ENCODE results near the gene TMEM51. TPM values are rescaled to one million over a fixed set of nuclear protein-coding genes. Genes with fewer than 3 reads are reported as not detected.

The TMEM51 gene
- total and polyA plus RNA-seq, 2 of the 13 experiments (the other 11 are each of a cell fraction or from before 2014, with no cell fraction given), result 12.2 to 22.3 TPM

- TF ChIP-seq, protein P1, sequence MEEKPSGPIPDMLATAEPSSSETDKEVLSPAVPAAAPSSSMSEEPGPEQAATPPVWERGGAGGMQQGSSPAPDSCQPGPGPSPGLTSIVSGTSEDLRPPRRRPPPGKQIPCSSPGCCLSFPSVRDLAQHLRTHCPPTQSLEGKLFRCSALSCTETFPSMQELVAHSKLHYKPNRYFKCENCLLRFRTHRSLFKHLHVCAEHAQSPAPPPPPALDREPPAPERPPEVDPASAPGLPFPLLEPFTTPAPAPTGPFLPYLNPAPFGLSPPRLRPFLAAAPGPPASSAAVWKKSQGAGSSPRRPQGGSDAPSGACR (CRISPR knock-in tag; IDR thresholded peaks at IDR 0.05), result no peak
- TF ChIP-seq NR3C1 (CRISPR knock-in tag; IDR thresholded peaks at IDR 0.05) (no peak), KLF13 (CRISPR knock-in tag; IDR thresholded peaks at IDR 0.05) (no peak), TOPORS (CRISPR knock-in tag; IDR thresholded peaks at IDR 0.05) (no peak), ZNF83 (CRISPR knock-in tag; IDR thresholded peaks at IDR 0.05; ENCODE audit: borderline replicate concordance) (no peak), ZNF292 (CRISPR knock-in tag; IDR thresholded peaks at IDR 0.05; ENCODE audit: borderline replicate concordance, low read depth) (peak; percentile 96), ZFP36L2 (CRISPR knock-in tag; IDR thresholded peaks at IDR 0.05) (no peak), ADNP (CRISPR knock-in tag; IDR thresholded peaks at IDR 0.05) (no peak), ZNF598 (CRISPR knock-in tag; IDR thresholded peaks at IDR 0.05; ENCODE audit: borderline replicate concordance) (peak; percentile 57; the same call in 1 of the 2 replicates), ZBTB20 (CRISPR knock-in tag; IDR thresholded peaks at IDR 0.05; ENCODE audit: borderline replicate concordance, low read depth) (no peak), ARNTL (CRISPR knock-in tag; IDR thresholded peaks at IDR 0.05) (peak; percentile 52; the same call in 1 of the 2 replicates), TBX3 (IDR thresholded peaks at IDR 0.05; ENCODE audit: borderline replicate concordance) (peak; percentile 64; the same call in 1 of the 2 replicates), ZNF570 (CRISPR knock-in tag; IDR thresholded peaks at IDR 0.05; ENCODE audit: borderline replicate concordance) (no peak), ZMYM2 (CRISPR knock-in tag; IDR thresholded peaks at IDR 0.05) (peak; percentile 43; the same call in 1 of the 2 replicates), ARID2 (CRISPR knock-in tag; IDR thresholded peaks at IDR 0.05; ENCODE audit: borderline replicate concordance) (no peak), ZBTB34 (CRISPR knock-in tag; IDR thresholded peaks at IDR 0.05) (peak; percentile 89), ZNF143 (CRISPR knock-in tag; IDR thresholded peaks at IDR 0.05) (no peak), NFRKB (IDR thresholded peaks at IDR 0.05) (no peak), SMAD1 (CRISPR knock-in tag; IDR thresholded peaks at IDR 0.05; ENCODE audit: borderline replicate concordance, low read depth) (no peak), MLLT10 (CRISPR knock-in tag; IDR thresholded peaks at IDR 0.05) (no peak), ZNF576 (CRISPR knock-in tag; IDR thresholded peaks at IDR 0.05) (no peak)
- TF ChIP-seq, protein P2, sequence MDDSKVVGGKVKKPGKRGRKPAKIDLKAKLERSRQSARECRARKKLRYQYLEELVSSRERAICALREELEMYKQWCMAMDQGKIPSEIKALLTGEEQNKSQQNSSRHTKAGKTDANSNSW (CRISPR knock-in tag; IDR thresholded peaks at IDR 0.05; ENCODE audit: borderline replicate concordance), result 0 out of 2 replicates have a peak, but pooled peaks have one; percentile 43
Measured at GRCh38 chr1:15139654-15140350, 13.7 kb upstream of the TMEM51 start (continued).
